Hepatocyte (in vitro differentiated cells): ENCODE results near the gene GPSM3. TPM values are rescaled to one million over a fixed set of nuclear protein-coding genes. Genes with fewer than 3 reads are reported as not detected.
A peak's percentile ranks its signal among the peaks of the same experiment; 100 is the strongest.

Experiments used
- DNase-seq: peaks from one replicate; pipeline ENCODE4 v3.0.0-alpha.2; 2016; ENCODE audit warnings: low spot score
- H2AFZ ChIP-seq: fragments of 200-600 bp; sonication (generic); 2 replicates; pipeline ENCODE4 v1.6.0; 2016; ENCODE audit warnings: antibody characterized with exemption, mild to moderate bottlenecking
- H3K27ac ChIP-seq: fragments of 200-600 bp; sonication (generic); 2 replicates; pipeline ENCODE4 v1.5.1; 2016; ENCODE audit warnings: mild to moderate bottlenecking
- H3K27me3 ChIP-seq: fragments of 200-600 bp; sonication (generic); 2 replicates; pipeline ENCODE4 v1.6.1; 2016
- H3K36me3 ChIP-seq: fragments of 200-600 bp; sonication (generic); replicated peaks from 2 replicates; pipeline ENCODE4 v1.5.1; 2016; ENCODE audit warnings: low read depth; ENCODE audit not compliant: insufficient read depth
- H3K4me1 ChIP-seq: fragments of 200-600 bp; sonication (generic); 2 replicates; pipeline ENCODE4 v1.5.1; 2016; ENCODE audit warnings: mild to moderate bottlenecking, moderate library complexity; ENCODE audit not compliant: insufficient read depth
- H3K4me2 ChIP-seq: fragments of 200-600 bp; sonication (generic); 2 replicates; pipeline ENCODE4 v1.6.0; 2016
- H3K4me3 ChIP-seq: fragments of 200-600 bp; sonication (generic); 2 replicates; pipeline ENCODE4 v1.5.1; 2016; ENCODE audit warnings: mild to moderate bottlenecking
- H3K79me2 ChIP-seq: fragments of 200-600 bp; sonication (generic); 2 replicates; pipeline ENCODE4 v1.6.0; 2017; ENCODE audit warnings: mild to moderate bottlenecking
- H3K9me2 ChIP-seq: fragments of 200-600 bp; sonication (generic); replicated peaks from 2 replicates; pipeline ENCODE4 v1.6.0; 2017; ENCODE audit warnings: mild to moderate bottlenecking; ENCODE audit not compliant: insufficient read depth
- H3K9me3 ChIP-seq: fragments of 200-600 bp; sonication (generic); 2 replicates; pipeline ENCODE4 v1.5.1; 2016; ENCODE audit warnings: low read depth, mild to moderate bottlenecking
- H4K20me1 ChIP-seq: fragments of 200-600 bp; sonication (generic); 2 replicates; pipeline ENCODE4 v1.6.0; 2016; ENCODE audit warnings: mild to moderate bottlenecking; ENCODE audit not compliant: insufficient read depth, poor library complexity, severe bottlenecking
- EZH2 ChIP-seq: fragments of 200-600 bp; sonication (generic); IDR thresholded peaks from 2 replicates; pipeline ENCODE4 v1.6.1; 2016; ENCODE audit warnings: antibody characterized with exemption, mild to moderate bottlenecking, borderline replicate concordance
- EZH2phosphoT487 ChIP-seq: fragments of 200-600 bp; sonication (generic); IDR thresholded peaks from one replicate; pipeline ENCODE4 v1.6.1; 2018; ENCODE audit warnings: antibody characterized with exemption, mild to moderate bottlenecking, low read depth, moderate library complexity; ENCODE audit not compliant: unreplicated experiment, severe bottlenecking
- WGBS: methylation state at CpG from one replicate; pipeline ENCODE4 v1.1.6; 2016; ENCODE audit warnings: low lambda C conversion rate; ENCODE audit errors: missing lambda C conversion rate; 5-methylcytosine and 5-hydroxymethylcytosine counted together
- polyA plus RNA-seq: library from polyadenylated mRNA; unstranded; fragments of >200 nt; fragmentation: Nextera tagmentation; extraction: Ambion mirVana; gene quantifications from 2 replicates; pipeline ENCODE4 v1.2.1, GENCODE V29; 2016
- total RNA-seq: library from RNA; depleted of rRNA; stranded (reverse); fragments of >200 nt; gene quantifications from 2 replicates; pipeline ENCODE4 v1.2.3, GENCODE V29; 2014
- TF ChIP-seq, protein P1 (sequence below): fragments of 200-600 bp; sonication (generic); IDR thresholded peaks from 2 replicates; pipeline ENCODE4 v1.5.1; 2016; ENCODE audit warnings: antibody characterized with exemption, mild to moderate bottlenecking; ENCODE audit not compliant: poor library complexity

Gene GPSM3
- total and polyA plus RNA-seq, 2 experiments from 2014 or later, result 3.4 to 4.3 TPM

GRCh38 chr6:32191696-32192607 lies 491 bp downstream of the GPSM3 start:
- Histone ChIP-seq H3K27me3 (no peaks in the 10 kb centered on the region), H3K4me3 (no peak overlapping the region), H3K27ac (peak overlapping the region; percentile 97), H3K36me3 (no peaks in the 10 kb centered on the region), H2AFZ (no peak overlapping the region), H3K79me2 (peaks cover 32% of the 10 kb centered on the region), H3K9me2 (no peaks in the 10 kb centered on the region), H3K4me2 (peak overlapping the region; percentile 41), H4K20me1 (no peaks in the 10 kb centered on the region), H3K9me3 (no peaks in the 10 kb centered on the region), H3K4me1 (peaks cover 30% of the 10 kb centered on the region)
- WGBS, result 86% methylated on average over 10 of the region's 15 CpGs
- no peak for DNase-seq
- TF ChIP-seq, protein P1, sequence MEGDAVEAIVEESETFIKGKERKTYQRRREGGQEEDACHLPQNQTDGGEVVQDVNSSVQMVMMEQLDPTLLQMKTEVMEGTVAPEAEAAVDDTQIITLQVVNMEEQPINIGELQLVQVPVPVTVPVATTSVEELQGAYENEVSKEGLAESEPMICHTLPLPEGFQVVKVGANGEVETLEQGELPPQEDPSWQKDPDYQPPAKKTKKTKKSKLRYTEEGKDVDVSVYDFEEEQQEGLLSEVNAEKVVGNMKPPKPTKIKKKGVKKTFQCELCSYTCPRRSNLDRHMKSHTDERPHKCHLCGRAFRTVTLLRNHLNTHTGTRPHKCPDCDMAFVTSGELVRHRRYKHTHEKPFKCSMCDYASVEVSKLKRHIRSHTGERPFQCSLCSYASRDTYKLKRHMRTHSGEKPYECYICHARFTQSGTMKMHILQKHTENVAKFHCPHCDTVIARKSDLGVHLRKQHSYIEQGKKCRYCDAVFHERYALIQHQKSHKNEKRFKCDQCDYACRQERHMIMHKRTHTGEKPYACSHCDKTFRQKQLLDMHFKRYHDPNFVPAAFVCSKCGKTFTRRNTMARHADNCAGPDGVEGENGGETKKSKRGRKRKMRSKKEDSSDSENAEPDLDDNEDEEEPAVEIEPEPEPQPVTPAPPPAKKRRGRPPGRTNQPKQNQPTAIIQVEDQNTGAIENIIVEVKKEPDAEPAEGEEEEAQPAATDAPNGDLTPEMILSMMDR, result no peak
- no peak for TF ChIP-seq EZH2phosphoT487
- TF ChIP-seq EZH2, result no peak

DNA sequence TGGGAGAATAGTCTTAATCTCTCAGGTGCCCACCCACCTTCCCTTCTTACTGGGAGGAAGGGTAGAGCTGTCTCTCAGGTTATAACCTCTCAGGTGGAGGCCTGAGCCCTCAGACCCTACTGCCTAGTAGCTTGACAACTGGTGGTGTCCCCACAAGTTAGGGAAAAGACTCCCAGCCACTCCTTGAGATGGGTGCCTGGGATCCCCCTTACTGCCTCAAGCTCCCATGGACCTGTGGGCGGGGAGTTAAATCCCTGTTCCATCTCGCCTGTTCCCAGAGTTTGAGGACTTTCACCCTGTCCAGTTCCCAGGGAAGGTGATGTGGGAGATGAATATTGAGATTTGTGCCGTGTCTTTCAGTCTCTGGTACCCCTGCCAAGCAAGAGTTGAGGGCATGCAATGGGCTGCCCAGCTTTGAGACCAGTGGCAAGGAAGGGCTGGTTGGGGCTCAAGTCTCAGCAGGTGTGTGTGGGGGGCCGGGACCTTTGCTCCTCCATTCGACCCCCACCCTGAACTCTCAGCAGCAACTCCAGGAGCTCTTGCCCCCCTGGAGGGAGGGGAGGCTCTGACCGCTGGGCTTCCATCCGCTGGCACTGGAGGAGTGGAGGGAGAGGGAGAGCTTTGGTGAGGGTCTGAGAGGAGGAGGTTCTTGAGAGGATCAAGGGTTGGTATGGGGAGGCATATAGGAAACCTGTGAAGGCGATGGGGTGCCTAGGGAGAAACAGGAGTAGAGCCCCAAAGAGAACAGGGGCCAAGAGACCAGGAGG lies 1.3 kb downstream of the GPSM3 start:
- peak overlapping the region; percentile 89 for H3K4me2 ChIP-seq
- 86% methylated on average over 8 of the region's 8 CpGs for WGBS

GRCh38 chr6:32190054-32190851 lies 2.2 kb downstream of the GPSM3 start, which contains the start of gene PBX2:
TSS of gene PBX2 (minus strand) at chr6:32190202. CDS start at chr6:32189915, 287 bp downstream.
- Histone ChIP-seq H3K9me3 (no peaks in the 10 kb centered on the region), H3K4me1 (peaks cover 36% of the 10 kb centered on the region), H3K79me2 (peaks cover 33% of the 10 kb centered on the region), H3K4me3 (peak within 1 kb of the TSS; percentile 81), H3K4me2 (peak within 1 kb of the TSS; percentile 89), H3K27me3 (no peaks in the 10 kb centered on the region), H3K27ac (peak within 1 kb of the TSS; percentile 97), H4K20me1 (no peaks in the 10 kb centered on the region), H2AFZ (peak within 1 kb of the TSS; percentile 18), H3K36me3 (no peaks in the 10 kb centered on the region), H3K9me2 (no peaks in the 10 kb centered on the region)
- TF ChIP-seq EZH2phosphoT487 (no peak), EZH2 (no peak)
- TF ChIP-seq, protein P1, result no peak
- DNase-seq, result peak; percentile 95
- WGBS, result 5% methylated on average over 11 of the region's 23 CpGs

More for the DNA sequence above, 1.3 kb downstream of the GPSM3 start:
- no peak overlapping the region for H3K4me3 ChIP-seq
- no peaks in the 10 kb centered on the region for H3K36me3 ChIP-seq
- H3K27me3 ChIP-seq, result no peaks in the 10 kb centered on the region
- H3K4me1 ChIP-seq, result peaks cover 30% of the 10 kb centered on the region
- TF ChIP-seq EZH2phosphoT487 (no peak), EZH2 (no peak)
- TF ChIP-seq, protein P1, result no peak
- no peak for DNase-seq
- no peaks in the 10 kb centered on the region for H3K9me2 ChIP-seq
- no peak overlapping the region for H2AFZ ChIP-seq
- peak overlapping the region; percentile 97 for H3K27ac ChIP-seq
- no peaks in the 10 kb centered on the region for H3K9me3 ChIP-seq
- peaks cover 33% of the 10 kb centered on the region for H3K79me2 ChIP-seq
- H4K20me1 ChIP-seq, result no peaks in the 10 kb centered on the region
